ENCODE measurements around the gene TRIM66.

Gene TRIM66, protein sequence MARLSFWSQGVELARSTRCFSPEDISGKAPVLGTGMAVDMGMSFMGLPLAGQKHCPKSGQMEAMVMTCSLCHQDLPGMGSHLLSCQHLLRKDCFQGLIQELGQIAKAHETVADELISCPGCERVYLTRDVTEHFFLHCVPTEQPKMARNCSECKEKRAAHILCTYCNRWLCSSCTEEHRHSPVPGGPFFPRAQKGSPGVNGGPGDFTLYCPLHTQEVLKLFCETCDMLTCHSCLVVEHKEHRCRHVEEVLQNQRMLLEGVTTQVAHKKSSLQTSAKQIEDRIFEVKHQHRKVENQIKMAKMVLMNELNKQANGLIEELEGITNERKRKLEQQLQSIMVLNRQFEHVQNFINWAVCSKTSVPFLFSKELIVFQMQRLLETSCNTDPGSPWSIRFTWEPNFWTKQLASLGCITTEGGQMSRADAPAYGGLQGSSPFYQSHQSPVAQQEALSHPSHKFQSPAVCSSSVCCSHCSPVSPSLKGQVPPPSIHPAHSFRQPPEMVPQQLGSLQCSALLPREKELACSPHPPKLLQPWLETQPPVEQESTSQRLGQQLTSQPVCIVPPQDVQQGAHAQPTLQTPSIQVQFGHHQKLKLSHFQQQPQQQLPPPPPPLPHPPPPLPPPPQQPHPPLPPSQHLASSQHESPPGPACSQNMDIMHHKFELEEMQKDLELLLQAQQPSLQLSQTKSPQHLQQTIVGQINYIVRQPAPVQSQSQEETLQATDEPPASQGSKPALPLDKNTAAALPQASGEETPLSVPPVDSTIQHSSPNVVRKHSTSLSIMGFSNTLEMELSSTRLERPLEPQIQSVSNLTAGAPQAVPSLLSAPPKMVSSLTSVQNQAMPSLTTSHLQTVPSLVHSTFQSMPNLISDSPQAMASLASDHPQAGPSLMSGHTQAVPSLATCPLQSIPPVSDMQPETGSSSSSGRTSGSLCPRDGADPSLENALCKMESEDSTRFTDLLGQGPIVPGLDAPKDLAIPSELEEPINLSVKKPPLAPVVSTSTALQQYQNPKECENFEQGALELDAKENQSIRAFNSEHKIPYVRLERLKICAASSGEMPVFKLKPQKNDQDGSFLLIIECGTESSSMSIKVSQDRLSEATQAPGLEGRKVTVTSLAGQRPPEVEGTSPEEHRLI (N-terminal part only)

DNA sequence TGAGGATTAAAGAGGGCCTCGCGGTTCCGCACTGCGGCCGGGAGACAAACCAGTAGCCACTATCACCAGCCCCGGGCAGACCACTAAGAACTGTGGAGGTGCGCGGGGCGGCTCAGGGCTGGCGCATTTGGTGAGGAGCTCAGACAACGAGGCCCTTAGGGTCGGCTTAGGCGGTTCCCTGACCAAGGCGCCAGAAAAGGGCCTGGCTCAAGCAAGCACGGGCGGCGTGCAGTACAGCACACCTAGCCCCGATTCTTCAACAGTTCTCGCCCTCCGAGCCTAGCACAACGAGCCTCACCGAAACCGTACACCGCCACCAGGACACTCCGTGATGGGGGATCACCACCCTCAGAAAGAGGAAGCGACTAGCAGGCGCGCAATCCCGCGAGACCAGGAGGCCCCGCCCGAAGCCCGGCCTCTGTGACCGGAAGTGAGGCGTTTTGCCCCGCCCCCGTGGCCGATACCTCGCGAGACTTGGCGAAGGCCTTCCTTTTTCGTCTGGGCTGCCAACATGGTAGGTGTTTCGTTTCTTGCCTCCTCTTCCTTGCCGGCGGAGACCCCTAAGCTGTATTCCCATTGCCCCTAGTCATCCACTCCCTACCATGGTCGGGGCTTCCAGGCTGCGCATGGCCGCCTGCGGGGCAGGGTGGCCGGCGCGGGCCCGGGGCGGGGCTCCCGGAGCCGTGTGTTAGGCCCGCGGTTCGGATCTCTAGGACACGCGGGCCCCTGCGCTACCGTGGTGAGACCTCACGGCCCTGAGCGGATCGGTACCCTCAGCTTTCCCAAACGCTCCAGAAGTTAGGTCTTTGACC lies at the start of gene TRIM66, which contains the start of gene RPL27A:
Gene TRIM66, minus strand, starts transcription at position 363 of the 812 bp plus-strand sequence. CDS start 10,391 bp downstream, outside the sequence.
Gene RPL27A, plus strand, starts transcription at position 490 of the 812 bp plus-strand sequence. Its CDS starts 22 bp downstream, at position 512.
- DNase-seq (ENCODE audit: low read depth in 3 of 3, low spot score in 1 of 3) = peak; percentile 96 to 99 (median 97)

DNA sequence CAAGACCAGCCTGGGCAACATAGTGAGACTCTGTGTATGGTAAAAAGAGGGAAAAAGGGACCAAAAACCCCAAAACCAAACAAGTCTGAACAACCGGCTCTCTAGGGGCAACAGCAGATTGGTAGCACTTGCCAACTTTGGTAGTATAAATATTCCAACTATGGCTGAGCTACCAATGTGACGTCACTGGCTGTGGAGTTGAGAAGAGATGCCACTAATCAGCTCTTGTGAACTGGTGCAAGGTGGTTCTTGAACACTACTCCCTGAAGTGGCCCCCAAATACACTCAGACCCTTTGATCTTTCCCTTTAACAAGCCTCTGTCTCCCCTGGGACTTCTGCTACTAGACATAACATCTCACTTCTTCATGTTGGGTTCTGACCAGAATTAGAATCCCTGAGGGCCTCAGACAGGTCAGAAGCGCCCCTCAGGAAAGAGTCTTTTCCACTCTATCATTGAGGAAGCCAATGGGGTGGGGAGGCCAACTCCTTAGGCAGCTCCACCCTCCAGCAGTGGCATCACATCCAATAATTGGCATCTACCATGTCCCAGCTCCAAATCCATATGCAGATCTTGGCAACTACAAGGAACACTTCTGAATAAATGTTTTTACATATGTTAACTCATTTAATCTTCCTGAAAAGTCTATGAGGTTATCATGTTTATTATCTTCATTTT lies 49.3 kb upstream of the TRIM66 start:
- DNase-seq (ENCODE audit: low read depth in 3 of 3, low spot score in 1 of 3) = no peak

DNA sequence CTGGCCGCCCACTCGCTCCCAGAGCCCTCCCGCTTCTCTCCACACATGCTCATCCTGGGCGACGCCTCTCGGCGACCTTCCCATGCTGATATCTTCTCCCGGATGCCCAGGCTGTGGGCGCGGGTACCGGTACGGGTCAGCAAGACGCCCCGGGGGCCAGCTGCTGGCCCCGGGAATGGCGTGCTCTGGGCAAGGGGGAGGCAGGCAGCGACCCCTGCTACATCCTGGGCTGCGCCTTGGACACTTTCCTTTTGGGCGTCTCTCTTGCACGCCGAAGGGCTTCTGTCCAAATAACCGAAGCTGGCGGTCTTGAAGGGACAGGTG lies 48.2 kb upstream of the TRIM66 start:
- DNase-seq (ENCODE audit: low read depth in 3 of 3, low spot score in 1 of 3) = no peak

DNA sequence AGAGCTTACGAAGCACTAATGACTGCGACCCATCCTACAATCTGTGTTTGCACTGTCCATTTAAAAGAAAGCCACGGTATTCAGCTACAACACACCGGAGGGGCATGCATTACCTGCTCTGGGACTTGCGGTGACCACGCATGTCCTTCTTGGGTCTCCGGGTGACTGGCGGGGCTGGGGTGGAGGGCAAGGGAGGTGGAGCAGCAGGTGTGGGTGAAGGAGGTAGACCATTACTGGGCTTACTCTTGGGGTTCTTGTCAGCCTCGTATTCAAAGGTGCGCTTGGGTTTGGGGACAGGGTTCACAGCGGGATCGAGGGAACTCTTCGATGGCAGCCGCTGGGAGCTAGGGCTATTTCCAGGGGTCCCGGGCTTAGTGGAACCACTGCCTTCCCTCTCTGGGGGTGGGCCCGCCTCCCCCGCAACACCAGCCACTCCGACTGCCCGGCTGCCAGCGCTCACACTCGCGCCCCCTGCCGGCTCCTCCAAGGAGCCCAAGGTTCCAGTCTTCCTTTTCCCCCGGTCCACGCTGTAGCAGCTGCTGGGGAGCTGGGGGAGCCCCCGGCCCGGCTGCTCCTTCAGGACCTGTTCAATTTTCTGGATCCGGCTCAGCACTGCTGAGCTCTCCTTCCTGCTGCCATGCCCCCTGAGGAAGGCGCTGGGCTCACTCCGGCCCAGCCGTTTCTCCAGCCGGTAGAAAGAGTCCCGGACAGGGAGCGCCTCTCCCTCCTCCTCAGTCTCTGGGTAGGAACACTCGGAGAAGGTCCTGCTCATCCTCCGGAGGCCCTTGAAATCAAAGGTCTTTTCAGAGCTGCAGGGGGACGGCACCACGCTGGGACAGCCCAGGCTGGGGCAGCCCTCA lies 47.6 kb upstream of the TRIM66 start:
- no peak for DNase-seq (ENCODE audit: low read depth in 3 of 3, low spot score in 1 of 3)

DNA sequence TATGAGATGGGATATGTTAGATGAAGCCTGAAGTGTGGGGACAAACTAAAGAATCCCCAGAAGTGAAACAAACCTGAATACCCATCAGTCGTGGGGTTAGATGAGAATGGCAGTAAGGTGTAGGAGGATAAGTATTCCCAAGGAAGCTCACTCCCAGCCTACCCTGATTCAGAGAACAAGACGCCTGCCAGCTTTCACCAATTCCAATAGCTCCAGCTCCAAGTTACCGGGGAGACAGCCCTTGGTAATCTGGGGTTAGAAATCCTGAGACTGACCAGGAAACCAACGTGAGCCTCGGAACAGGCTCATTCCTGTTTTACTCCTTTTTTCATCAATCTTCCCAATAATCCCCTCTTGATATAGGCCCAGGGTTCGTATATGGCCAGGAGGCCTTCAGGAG lies 46.6 kb upstream of the TRIM66 start:
- DNase-seq (ENCODE audit: low read depth in 3 of 3, low spot score in 1 of 3) = no peak

DNA sequence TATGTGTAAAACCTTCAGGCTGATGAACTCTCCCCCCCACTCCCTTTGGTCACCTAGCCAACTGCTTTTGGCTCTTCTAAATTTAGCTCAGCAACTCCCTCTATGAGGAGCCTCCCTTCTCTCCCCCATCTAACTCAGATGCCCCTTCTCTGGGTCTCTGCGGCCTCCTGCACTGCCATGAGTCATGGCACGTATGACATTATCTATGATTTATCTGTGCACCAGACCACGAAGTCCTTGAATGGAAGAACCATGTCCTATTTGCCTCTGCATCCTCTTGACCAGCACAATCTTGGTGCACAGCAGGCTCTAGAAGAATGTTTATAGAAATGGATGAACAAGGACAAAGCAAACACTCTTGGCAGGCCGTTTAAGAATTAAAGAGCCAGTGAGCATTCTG lies 46.1 kb upstream of the TRIM66 start:
- no peak for DNase-seq (ENCODE audit: low read depth in 3 of 3, low spot score in 1 of 3)

DNA sequence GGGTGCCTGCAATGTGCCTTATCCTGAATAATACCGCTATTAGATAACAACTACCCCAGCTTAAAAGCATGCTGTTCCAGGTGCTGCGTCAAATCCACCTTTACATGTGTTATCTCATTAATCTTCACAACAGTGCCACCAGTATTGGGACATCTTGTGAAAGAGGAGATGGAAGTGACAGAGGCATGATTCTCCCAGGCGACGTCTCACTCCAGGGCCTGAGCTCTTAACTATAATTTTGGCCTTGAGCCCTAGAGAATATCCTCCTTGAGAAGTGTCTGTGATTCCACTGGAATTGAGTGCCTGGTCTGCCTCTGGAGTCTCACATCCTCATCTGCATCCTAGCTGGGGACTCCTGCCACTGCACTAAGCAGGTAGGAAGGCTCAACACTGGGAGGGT lies 43.9 kb upstream of the TRIM66 start:
- DNase-seq (ENCODE audit: low read depth in 3 of 3, low spot score in 1 of 3) = no peak

DNA sequence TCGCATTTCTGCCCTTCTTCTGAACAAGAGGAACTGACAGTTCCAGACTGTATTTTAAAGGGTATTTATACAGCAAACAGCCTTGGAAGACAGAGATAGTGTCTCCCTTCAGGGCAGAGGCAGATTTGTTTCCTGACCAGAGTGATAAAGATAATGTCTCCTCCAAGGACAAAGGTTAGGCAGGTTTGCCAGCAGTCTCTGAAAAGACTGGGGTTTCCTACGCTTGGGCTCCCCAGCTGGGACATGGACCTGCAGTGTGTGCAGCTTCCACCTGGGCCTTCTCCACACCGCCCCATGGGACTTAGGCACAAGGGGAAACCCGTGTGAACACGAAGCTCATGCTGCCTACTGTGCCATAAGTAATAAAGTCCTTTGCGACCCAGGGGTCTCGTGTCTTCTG lies 42.2 kb upstream of the TRIM66 start:
- DNase-seq (ENCODE audit: low read depth in 3 of 3, low spot score in 1 of 3) = no peak

DNA sequence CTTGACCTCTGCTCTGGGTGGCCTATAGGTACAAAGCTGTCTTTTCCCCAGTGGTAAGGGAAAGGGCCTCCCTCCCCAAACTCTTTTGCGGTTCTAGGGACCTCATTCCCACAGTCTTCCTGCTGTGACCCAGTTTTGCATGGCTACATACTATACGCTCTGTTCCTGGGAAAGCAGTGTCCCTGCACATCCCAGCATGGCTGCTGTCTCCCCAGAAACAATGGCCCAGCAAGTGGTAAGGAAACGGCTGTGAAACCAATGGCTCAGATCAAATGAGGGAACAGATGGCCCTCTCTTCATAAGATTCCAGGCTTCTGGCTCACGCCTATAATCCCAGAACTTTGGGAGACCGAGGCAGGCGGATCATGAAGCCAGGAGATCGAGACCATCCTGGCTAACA lies 41.2 kb upstream of the TRIM66 start:
- DNase-seq (ENCODE audit: low read depth in 3 of 3, low spot score in 1 of 3) = no peak

DNA sequence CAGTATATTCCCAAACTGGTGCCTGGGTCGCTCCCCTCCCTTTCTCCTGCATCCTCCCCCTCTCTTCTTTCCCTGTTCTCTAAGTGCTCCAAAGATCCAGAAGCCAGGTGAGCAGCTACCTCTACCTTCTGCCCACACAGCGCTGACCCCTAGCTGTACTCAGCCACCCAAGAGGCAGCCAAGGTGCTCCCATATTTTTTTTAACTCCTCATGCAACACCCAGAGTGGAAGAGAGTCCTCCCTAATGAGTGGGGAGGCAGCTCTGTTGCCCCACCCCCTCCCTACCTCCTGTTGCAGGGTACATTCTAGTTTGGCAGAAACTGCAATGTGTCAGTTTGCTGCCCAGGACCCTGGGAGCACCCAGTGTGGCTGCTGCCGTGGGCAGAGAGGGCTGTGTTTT lies 40.3 kb upstream of the TRIM66 start:
- no peak for DNase-seq (ENCODE audit: low read depth in 3 of 3, low spot score in 1 of 3)

DNA sequence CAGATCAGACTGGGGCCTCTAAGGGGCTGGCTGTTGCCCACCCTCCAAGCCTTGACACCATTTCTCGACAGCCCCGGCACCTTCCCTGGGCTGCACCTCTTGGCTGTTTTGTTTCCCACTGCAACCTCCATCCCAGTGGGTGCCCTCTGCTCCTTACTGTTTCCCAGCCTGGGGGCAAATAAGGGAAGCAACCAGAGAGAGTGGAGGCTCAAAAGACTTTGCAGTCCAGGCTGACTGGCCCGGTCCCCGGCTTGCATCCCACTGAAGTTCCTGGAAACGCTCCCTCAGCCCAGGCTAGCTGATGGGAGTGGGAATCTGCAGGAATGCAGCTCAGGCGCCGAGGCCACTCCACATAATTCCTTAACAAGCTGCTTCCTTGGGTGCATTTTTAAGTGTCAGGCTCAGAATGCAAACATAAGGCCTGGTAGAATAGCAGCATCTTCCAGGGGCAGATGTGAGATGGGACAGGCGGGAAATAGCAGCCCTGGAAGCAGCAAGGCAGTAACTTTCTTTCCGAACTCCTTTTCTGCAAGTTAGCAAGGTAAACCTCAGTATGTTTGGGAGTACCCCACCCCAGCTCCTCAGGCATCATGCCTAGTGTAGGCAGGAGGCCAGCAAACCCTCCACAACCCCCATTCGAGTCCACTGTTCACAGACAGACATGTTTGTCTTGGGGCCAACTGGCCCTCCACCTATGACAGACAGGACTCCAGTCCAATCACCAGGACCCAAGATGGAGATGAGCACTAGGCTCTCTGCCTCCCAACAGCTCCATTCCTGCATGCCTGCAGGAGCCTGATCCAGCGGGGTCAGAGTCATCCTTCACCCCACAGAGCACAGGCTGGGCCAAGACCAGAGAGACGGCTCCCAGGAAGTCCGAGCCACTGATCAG lies 39.4 kb upstream of the TRIM66 start:
- DNase-seq (ENCODE audit: low read depth in 3 of 3, low spot score in 1 of 3) = no peak

DNA sequence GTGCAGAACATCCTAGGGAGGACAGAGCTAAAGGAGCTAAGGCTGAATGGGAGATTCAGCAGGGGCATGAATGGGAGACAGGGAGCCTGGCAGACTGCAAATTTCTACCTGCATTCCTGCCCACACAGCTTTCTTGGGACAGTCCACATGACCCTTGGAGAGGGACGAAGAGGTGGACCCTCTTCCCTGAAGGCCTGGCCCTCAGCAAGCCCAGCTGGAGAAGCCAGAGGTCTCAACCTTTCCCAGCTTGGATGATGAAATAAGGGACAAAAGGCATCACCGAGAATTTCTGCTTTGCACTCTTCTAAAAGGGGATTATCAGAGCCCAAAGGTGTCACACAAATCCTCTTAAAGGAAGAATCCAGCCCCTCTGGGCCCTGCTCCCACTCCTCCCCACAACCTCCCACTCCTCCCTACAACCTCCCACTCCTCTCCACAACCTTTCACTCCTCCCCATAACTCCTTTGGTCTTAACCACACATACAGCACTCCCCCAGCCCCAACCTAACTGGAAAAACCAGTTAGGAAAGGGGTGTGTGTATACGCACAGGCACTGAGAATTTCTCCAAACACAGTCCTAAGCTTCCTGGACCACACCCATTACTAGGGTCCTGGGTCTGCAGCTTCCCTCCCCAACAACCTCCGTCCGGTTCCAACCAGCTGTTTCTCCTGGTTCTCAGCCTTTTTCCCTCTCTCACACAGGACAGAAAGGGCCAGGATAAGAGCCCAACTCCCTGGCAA lies 38.6 kb upstream of the TRIM66 start:
- no peak for DNase-seq (ENCODE audit: low read depth in 3 of 3, low spot score in 1 of 3)

DNA sequence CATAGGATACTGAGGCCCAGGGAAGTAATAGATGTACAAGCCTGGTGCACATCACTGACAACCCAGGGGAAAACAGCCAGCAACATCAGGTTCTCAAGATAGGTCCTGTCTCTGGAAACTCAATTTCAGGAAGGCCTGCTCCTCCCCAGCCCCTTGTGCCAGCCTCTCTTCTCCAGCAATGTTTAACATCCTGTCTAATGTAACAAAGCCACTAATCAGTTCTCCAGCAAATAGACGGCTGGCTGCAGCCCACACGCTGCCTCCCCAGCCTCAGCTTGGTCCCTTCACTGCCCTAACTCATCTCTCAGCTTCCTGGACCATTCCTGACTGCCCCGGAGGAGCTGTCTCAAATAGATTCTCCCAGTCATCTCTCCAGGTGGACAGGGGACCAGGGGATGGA lies 37.9 kb upstream of the TRIM66 start:
- DNase-seq (ENCODE audit: low read depth in 3 of 3, low spot score in 1 of 3) = no peak

DNA sequence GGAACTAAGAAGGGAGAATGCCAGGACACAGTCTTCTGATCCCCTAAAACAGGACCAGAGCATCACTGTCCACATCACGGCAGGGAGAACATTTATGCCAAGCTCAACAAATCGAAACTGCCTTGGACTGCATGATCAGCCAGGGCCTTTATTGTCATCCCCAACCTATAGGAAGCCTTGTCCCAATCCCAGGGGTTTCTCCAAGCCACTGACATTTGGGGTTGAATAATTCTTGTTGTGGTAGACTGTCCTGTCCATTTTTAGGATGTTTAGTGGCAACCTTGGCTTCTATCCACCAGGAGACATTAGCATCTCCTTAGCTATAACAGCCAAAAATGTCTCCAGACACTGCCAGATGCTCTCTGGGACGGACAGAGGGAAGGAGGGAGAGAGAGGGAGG lies 37.3 kb upstream of the TRIM66 start:
- DNase-seq (ENCODE audit: low read depth in 3 of 3, low spot score in 1 of 3) = no peak

DNA sequence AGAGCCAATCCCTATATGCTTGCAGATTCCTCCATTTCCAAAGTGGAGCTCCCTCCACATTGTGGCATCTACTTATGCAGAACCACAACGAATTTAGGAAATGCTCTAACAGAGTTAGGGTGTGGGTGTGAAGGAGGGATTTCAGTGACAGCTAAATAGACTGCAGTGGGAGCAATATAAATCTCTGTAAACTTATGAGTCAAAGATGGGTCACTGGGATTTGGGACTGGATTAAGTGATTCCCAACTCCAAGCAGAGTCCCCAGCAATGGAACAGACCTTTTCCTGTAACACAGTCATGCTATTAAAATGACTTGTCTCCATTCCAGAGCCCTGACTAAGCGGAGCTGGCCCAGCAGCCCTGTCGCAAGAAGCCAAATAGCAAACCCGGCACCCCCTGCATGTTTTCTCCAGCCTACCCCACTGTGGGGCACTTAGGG lies 36.8 kb upstream of the TRIM66 start:
- no peak for DNase-seq (ENCODE audit: low read depth in 3 of 3, low spot score in 1 of 3)

DNA sequence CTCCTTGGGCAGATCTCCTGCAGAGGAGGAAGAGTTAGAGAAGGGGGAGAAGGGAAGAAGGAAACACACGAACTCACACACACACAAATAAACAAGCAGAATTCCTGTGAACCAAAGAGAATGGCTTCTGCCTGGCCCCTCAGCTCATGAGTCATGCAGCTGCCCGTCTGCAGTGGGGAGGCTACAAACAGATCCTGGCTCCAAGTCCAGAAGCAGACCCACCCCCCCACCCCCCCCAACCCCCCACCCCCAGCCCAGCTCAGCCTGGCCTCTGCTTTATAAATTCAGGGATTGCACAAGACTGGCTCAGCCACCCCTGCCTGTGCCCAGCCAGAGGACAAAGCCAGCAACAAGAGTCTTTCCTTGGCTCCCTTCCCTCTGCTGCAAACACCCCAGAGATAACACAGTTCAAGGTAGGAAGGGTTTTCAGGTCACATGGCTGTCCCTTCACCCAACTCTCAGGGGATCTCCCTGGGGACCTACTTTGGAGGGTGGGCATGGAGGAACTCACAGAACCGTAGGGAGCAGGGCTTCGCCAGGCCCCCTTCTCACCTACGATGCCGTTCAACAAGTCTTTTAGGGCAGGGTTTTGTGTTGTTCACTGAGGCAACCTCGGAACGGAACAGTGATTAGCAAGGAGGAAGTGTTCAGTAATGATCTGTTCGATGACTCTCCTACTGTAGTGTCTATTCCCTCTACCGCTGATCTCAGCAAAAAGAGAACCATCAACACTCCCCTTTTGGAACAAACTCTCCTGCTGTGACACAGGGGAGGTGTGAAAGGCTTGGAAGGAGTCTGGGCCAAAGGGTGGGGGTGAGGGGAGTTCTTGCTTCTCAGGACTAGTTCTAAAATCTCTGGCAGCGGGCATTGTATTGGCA lies 35.6 kb upstream of the TRIM66 start:
- DNase-seq (ENCODE audit: low read depth in 3 of 3, low spot score in 1 of 3) = no peak

DNA sequence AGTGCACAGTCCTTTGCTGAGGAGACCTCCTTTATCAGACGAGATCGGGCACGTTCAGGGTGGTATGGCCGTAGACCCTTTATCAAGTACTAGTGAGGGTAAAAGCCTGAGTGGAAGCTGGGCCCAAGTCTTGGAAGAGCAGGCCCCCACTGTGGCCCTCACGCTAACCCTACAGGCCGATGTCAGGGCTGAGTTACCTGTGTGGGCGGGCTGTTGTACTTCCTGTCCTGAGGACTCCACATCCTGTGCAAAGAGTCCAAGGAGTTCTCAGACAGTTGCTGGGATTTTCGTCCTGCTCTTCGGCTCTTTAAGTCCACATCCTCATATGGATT lies 35.0 kb upstream of the TRIM66 start:
- no peak for DNase-seq (ENCODE audit: low read depth in 3 of 3, low spot score in 1 of 3)

Measured in stimulated activated CD4-positive, alpha-beta T cell treated with anti-CD3 and anti-CD28 coated beads, TNF-alpha, amount 100 ng/mL, for 1 hour (primary cell).